Measurements from ENCODE around the gene RBM28.
"Not testable (repeated sequence)": the region's sequence is repeated elsewhere in the genome, so short reads cannot be mapped to it uniquely, and the experiment has no call there.

Gene RBM28

GRCh38 chr7:128347647-128348097 lies 4.0 kb upstream of the RBM28 start:
- DNase-seq, result no peak

DNA sequence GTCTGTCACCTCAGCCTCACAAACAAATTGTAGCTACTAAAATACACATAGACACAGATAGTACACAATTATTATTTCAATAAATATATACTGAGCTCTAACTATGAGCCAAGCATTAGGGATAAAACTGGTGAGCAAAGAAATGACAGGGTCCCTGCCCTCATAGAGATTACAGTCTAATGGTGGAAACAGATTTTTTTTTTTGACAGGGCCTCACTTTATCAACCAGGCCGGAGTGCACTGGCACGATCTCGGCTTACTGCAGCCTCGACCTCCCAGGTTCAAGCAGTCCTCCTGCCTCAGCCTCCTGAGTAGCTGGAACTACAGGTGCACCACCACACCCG lies 695 bp upstream of the RBM28 start:
- no peak for DNase-seq

- DNase-seq, result no peak
These were observed 2.0 kb downstream of the RBM28 start for GRCh38 chr7:128341733-128342132.

DNA sequence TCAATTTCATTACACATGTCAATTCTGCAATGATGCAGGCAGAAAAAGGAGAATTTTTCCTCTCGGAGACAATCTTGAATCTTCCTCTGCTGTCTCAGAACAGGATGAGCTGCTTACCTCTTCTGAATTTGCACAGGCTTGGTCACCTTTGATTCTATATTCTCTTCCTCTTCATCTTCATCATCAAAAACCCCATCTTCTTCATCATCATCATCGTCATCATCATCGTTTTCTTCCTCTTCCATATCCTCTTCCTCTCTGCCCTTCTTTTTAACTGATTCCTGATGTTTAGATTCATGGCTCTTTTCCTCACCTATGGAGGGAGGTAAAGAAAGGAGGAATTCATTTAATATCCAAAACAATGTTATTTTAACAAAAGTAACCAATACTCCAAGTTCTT lies 8.0 kb downstream of the RBM28 start:
- DNase-seq, result no peak

GRCh38 chr7:128324368-128324680 lies 19.4 kb downstream of the RBM28 start:
- no peak for DNase-seq

- DNase-seq, result no peak
These were observed 20.0 kb downstream of the RBM28 start for GRCh38 chr7:128323459-128324367.

DNA sequence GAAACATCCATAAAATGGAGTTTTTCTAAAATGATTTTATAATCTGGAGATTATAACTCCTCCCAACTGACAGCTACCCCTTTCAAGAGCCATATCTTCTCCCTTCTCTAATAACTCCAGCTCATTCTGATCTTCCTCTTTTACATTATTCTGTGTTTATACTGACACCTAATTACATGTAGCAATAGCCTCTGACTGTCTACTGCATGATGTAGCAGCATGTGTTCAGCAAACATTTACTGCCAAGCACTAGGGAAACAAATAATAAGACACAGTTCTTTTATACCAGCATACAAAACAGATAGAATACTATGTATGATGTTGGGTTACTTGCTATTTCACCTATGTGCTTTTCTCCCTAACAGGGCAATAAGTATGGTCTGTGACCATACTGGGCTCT lies 20.7 kb downstream of the RBM28 start:
- no peak for DNase-seq

DNA sequence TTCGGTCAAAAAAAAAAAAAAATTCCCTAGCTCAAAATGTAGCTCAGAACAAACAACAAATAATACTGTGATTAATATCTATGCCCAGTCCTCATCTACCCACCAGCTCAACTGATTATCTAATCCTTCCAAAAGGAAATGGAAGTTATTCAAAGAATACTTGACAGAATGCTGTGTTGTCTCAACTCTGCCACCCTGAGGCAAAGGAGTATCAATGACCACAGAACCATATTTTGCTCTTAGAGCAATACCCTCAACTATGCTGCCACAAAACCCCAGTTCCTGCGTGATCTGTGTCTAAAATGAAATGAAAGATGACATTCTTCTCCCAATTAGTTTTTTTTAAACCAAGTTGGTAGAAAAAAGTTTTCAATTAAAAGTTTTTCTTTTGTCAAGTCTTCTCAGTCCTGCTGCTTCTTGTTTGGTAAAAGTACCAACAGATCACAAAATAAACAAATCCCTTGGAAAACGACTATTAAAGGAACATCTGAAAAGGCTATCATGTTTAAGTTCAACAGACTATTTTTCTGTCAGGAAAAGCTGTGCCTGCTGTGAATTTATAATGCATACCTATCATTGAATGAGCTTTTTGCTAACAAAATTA lies 21.6 kb downstream of the RBM28 start:
- DNase-seq, result no peak

- no peak for DNase-seq
These were observed 22.7 kb downstream of the RBM28 start for GRCh38 chr7:128321044-128321422.

DNA sequence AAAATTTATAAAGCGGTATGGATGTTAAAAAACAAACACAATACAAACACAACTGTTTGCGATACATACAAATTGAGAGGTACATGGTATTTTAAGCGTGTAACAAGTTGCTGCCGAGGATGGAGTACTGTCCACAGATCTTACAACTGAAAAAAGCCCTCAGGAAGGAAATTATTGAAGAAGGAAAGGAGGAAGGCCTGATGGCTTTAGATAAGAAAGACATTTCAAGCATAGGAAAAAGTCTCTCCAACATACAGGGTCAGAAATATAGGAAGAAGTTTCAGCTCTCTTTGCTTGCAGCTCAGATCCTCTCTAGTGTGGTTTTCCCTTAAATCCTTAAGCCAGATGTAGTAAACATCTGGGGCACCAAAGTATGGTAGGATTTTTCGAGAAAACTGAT lies 25.0 kb downstream of the RBM28 start:
- no peak for DNase-seq

DNA sequence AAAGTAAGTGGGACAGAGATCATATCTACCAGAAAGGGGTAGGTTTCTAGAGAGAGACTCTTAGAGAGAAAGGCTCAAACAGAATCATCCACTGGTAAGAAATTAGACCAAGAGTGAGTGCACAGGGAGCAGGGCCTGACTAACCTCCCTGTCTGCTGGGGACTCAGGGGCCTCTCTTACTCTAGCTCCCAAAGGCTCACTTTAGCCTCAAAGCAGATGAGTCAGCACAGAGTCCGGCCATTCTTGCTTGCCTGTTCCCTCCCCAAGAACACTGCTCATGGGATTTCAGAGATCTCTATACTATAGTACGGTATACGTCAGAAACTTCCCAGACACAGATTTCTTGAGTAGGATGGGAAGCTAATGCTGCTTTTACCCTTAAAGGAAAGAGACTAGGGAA lies 32.7 kb downstream of the RBM28 start:
- no peak for DNase-seq

- no peak for DNase-seq
These were observed 33.2 kb downstream of the RBM28 start for GRCh38 chr7:128310499-128310898.

DNA sequence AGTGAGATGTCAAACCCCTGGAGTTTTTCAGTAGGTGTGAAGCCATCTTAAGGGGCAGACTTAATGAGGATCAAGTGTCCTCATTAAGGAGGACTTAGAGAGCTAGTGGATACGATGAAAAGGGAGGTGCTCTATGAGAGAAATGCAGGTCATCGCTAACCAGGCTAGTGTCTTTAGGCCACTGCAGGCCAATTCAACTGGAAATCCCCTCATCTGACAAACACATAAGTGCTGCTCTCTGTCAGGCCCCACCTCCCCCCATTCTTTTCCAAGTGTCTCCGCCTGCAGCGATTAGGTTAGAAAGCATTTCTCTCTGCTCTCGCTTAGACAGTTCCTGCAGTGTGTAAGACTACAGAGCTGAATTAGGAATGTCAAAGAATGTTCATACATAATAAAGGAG lies 33.7 kb downstream of the RBM28 start:
- no peak for DNase-seq

DNA sequence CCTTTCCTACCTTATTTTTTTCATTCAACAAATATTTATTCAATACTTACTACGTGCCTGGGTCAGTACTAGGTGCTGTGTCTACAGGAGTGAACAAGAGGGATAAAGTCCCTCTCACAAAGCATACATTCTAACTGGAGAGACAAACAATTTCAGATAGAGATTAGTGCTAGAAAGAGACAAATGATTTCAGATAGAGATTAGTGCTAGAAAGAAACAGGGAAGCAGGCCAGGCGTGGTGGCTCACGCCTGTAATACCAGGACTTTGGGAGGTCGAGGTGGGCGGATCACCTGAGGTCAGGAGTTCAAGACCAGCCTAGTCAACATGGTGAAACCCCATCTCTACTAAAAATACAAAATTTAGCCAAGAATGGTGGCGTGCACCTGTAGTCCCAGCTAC lies 34.6 kb downstream of the RBM28 start:
- no peak for DNase-seq

DNA sequence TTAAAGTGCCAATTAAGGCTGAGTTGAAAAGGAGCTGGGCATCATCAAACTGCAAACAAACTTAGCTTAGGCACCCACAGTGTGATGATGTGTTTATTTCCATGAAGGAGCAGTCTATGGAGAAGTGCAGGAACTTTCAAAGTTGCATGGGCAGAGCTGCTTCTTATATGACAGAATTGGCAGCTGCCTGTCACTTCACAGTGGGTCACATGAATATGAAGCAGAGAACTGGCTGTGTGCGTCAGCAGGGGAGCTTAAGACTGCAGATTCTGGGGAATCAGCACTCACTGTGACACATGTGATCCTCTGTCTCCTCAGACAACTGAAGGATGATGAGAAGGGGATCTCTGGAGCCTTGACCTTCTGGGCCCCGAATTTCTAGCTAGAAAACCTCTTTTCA lies 36.6 kb downstream of the RBM28 start:
- no peak for DNase-seq

DNA sequence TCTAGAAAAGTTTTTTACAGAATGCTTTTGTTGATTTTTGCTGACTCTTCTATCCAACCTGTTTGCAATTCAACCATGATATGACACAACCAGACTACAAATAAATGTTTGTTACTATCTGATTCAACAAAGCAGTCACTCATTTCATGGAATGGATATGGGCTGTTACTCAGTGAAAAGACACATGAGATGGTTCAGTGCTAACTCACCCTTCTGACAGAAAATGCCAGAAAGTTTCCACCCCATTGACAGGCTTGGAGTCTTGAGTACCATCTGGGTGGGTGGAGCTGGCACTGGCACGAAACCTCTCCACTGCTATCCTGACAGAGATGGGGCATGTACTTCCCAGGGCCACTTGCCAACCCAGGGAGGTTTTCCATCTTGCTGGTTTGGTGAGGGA lies 39.5 kb downstream of the RBM28 start:
- DNase-seq, result no peak

DNA sequence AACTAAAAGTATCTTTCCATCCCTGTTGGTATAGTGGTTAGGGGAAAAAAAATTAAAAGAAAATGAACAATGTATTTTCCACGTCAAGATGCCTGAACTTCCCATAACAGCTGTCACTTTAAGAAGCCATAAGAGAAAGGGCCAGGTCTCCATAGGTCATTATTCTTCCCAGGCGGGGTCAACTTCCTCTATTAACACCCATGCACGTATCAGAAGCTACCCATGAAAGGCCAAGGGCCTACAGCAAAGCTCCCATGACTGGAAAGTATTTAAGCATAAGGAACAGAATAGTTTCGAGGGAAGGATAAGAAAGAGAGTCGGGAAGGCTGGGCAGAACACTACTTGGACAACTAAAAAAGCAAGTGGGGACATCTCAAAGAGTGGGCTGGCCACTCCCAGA lies 40.1 kb downstream of the RBM28 start:
- DNase-seq, result no peak

- DNase-seq, result no peak
These were observed 40.6 kb downstream of the RBM28 start for GRCh38 chr7:128303133-128303532.

- DNase-seq, result no peak
These were observed 41.6 kb downstream of the RBM28 start for GRCh38 chr7:128302139-128302538.

- no peak for DNase-seq
These were observed 44.5 kb downstream of the RBM28 start for GRCh38 chr7:128299109-128299607.

DNA sequence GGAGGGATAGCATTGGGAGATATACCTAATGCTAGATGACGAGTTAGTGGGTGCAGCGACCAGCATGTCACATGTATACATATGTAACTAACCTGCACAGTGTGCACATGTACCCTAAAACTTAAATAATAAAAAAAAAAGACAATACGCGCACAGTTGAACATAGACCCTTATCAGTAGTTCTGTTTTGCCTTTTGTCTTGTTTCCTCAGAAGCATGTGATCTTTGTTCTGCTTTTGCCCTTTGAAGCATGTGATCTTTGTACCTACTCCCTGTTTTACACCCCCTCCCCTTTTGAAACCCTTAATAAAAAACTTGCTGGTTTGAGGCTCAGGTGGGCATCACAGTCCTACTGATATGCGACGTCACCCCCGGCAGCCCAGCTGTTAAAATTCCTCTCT lies 45.7 kb downstream of the RBM28 start:
- DNase-seq, result not testable (repeated sequence)

- no peak for DNase-seq
These were observed 56.2 kb downstream of the RBM28 start for GRCh38 chr7:128287556-128287955.

- DNase-seq, result no peak
These were observed 59.6 kb downstream of the RBM28 start for GRCh38 chr7:128284102-128284501.

GRCh38 chr7:128281605-128282380 lies 61.9 kb downstream of the RBM28 start:
- no peak for DNase-seq

All from cortex of kidney (tissue), 1 donor.